GM18861 (cell line): Measurements from ENCODE around the gene SBF2.
A peak's percentile ranks its signal among the peaks of the same experiment; 100 is the strongest.
"Not testable (repeated sequence)": the region's sequence is repeated elsewhere in the genome, so short reads cannot be mapped to it uniquely, and the experiment has no call there.

Experiments used
- ATAC-seq: cut with Tn5 transposase; IDR thresholded peaks from one replicate; pipeline ENCODE4 v1.9.1; 2021; ENCODE audit not compliant: unreplicated experiment

The SBF2 gene

GRCh38 chr11:9962722-9963121 lies 331.3 kb downstream of the SBF2 start:
- ATAC-seq: peak; percentile 92

- no peak for ATAC-seq
Measured at GRCh38 chr11:9957072-9957471, 336.9 kb downstream of the SBF2 start.

GRCh38 chr11:9956483-9956882 lies 337.5 kb downstream of the SBF2 start:
- no peak for ATAC-seq

- no peak for ATAC-seq
Measured at GRCh38 chr11:9955391-9955790, 338.6 kb downstream of the SBF2 start.

- ATAC-seq: no peak
Measured at GRCh38 chr11:9953994-9954626, 339.9 kb downstream of the SBF2 start.

- ATAC-seq: no peak
Measured at GRCh38 chr11:9952511-9953196, 341.4 kb downstream of the SBF2 start.

GRCh38 chr11:9951807-9952206 lies 342.2 kb downstream of the SBF2 start:
- ATAC-seq: no peak

GRCh38 chr11:9950462-9950861 lies 343.6 kb downstream of the SBF2 start:
- ATAC-seq: no peak

- ATAC-seq: no peak
Measured at GRCh38 chr11:9947231-9947864, 346.7 kb downstream of the SBF2 start.

- not testable (repeated sequence) for ATAC-seq
Measured at GRCh38 chr11:9945680-9946079, 348.3 kb downstream of the SBF2 start.

GRCh38 chr11:9943386-9944110 lies 350.5 kb downstream of the SBF2 start:
- no peak for ATAC-seq

GRCh38 chr11:9941991-9942390 lies 352.0 kb downstream of the SBF2 start:
- ATAC-seq: no peak

GRCh38 chr11:9939150-9939549 lies 354.9 kb downstream of the SBF2 start:
- not testable (repeated sequence) for ATAC-seq

- no peak for ATAC-seq
Measured at GRCh38 chr11:9936754-9937153, 357.3 kb downstream of the SBF2 start.

- not testable (repeated sequence) for ATAC-seq
Measured at GRCh38 chr11:9932843-9933242, 361.2 kb downstream of the SBF2 start.

- not testable (repeated sequence) for ATAC-seq
Measured at GRCh38 chr11:9930562-9931331, 363.3 kb downstream of the SBF2 start.

- no peak for ATAC-seq
Measured at GRCh38 chr11:9927670-9928069, 366.3 kb downstream of the SBF2 start.

- no peak for ATAC-seq
Measured at GRCh38 chr11:9923280-9923679, 370.7 kb downstream of the SBF2 start.

GRCh38 chr11:9922806-9923205 lies 371.2 kb downstream of the SBF2 start:
- no peak for ATAC-seq

- ATAC-seq: no peak
Measured at GRCh38 chr11:9916480-9916879, 377.5 kb downstream of the SBF2 start.

GRCh38 chr11:9914064-9914463 lies 380.0 kb downstream of the SBF2 start:
- ATAC-seq: no peak
